Upper lobe of right lung (tissue), 1 donor: Measurements from ENCODE around the gene IFNL3. TPM values are rescaled to one million over a fixed set of nuclear protein-coding genes. Genes with fewer than 3 reads are reported as not detected.
"Not testable (repeated sequence)": the region's sequence is repeated elsewhere in the genome, so short reads cannot be mapped to it uniquely, and the experiment has no call there.

Experiments
- ATAC-seq: fragments of 200-7000 bp; cut with Tn5 transposase; one replicate; pipeline ENCODE4 v1.9.1; 2020; ENCODE audit warnings: mild to moderate bottlenecking, moderate library complexity
- DNase-seq: peaks from one replicate; pipeline ENCODE4 v3.0.0-alpha.2; 2020
- H3K27ac ChIP-seq: fragments of 200-600 bp; one replicate; pipeline ENCODE4 v1.8.0; 2022
- H3K27me3 ChIP-seq: fragments of 200-600 bp; one replicate; pipeline ENCODE4 v1.8.0; 2022; ENCODE audit warnings: mild to moderate bottlenecking
- H3K36me3 ChIP-seq: fragments of 200-600 bp; one replicate; pipeline ENCODE4 v1.8.0; 2022
- H3K4me1 ChIP-seq: fragments of 200-600 bp; one replicate; pipeline ENCODE4 v1.8.0; 2022
- H3K4me3 ChIP-seq: fragments of 200-600 bp; one replicate; pipeline ENCODE4 v1.8.0; 2022; ENCODE audit warnings: mild to moderate bottlenecking
- H3K9me3 ChIP-seq: fragments of 200-600 bp; one replicate; pipeline ENCODE4 v1.8.0; 2022
- CTCF ChIP-seq: fragments of 200-600 bp; IDR thresholded peaks from one replicate; pipeline ENCODE4 v1.8.0; 2022; ENCODE audit warnings: antibody characterized with exemption
- intact Hi-C: fragments of 100-400 bp; cut with DNase I; formaldehyde crosslinking; loops from one replicate; pipeline ENCODE4 v1.11.0; 2022
- total RNA-seq: library from RNA; stranded (reverse); fragmentation: NEBNext Ultra II Directional; extraction: Animal tissue kit (Norgen Biotek cat#: 25700); gene quantifications from one replicate; pipeline ENCODE4 v1.2.1, GENCODE V29; 2021
- donor health status: DM: no; HTN: yes; CAD: no; lungs with severe emphysema.

IFNL3 gene
- total RNA-seq, 1 donor from 2014 or later = not detected

DNA sequence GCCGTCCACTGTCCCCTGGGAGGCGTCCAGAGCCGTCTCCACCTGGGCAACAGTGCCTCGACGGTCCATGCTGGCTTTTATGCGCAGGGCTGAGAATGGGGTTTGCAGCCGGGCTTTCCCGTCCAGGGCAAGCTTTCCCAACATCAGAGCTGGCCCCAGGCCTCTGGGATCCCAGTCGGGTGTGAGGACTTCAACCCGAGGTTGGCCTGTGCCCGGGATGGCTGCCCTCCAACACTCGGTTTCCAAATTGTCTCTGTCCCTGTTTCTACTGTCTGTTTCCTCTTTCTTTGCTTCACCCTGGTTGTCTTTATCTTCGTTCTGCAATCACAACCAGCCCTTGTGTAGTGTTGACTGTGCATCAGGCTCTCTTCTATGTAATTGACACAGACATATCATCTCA is 4.0 kb upstream of the IFNL3 start, which contains the start of gene IFNL4:
TSS of gene IFNL4 (minus strand) at position 51 of the 400 bp plus-strand sequence.
- H3K27me3 ChIP-seq = peaks cover 35% of the 10 kb centered on the region

DNA sequence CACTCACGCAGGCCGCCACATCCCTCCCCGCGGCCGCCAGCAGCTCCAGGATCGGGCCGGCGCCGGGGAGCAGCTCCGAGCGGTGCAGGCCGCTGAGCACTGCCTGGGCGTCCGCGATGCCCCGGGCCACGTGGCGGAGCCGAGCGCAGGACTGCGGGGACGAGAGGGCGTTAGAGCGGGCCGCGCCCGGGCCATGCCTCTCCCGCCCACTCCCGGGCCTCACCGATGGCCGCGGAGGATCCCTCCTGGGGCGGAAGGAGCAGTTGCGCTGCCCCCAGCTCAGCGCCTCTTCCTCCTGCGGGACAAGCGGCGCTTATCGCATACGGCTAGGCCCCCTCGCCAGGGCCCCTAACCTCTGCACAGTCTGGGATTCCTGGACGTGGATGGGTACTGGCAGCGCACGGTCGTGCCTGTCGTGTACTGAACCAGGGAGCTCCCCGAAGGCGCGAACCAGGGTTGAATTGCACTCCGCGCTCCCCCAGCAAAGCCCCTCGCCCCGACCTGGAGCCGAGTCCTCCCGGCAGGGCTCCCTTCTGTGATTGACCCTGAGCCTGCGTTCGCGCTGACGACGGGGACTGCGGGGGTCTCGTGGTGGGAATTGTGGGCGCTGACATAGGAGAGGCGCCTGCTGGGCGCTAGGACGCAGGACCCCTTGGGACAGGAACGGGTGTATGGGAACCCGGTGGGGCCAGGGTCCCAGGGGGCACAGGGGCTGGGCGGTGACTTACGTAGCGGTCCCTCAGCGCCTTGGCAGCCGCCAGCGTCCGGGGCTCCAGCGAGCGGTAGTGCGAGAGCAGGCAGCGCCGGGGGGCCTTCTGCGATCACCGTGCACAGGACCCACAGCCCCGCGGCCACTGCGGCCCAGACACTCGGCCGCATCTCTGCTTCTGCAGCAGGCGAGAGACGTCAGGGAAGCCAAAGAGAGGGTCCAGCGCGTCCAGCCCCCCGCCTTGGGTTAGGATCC is 3.2 kb upstream of the IFNL3 start:
- no peaks in the 10 kb centered on the region for H3K4me1 ChIP-seq
- peaks cover 35% of the 10 kb centered on the region for H3K27me3 ChIP-seq
- no peak overlapping the region for H3K4me3 ChIP-seq
- no peaks in the 10 kb centered on the region for H3K36me3 ChIP-seq
- intact Hi-C loops = no loop called here
- TF ChIP-seq CTCF = no peak
- no peaks in the 10 kb centered on the region for H3K9me3 ChIP-seq
- no peak overlapping the region for H3K27ac ChIP-seq
- DNase-seq = peak; percentile 64
- peak; percentile 70 for ATAC-seq

More for the DNA sequence above, 4.0 kb upstream of the IFNL3 start, which contains the start of gene IFNL4:
- Histone ChIP-seq H3K36me3 (no peaks in the 10 kb centered on the region), H3K4me3 (no peak within 1 kb of the TSS), H3K9me3 (no peaks in the 10 kb centered on the region), H3K4me1 (no peaks in the 10 kb centered on the region), H3K27ac (no peak within 1 kb of the TSS)
- TF ChIP-seq CTCF = no peak
- no peak for ATAC-seq
- DNase-seq = no peak
- intact Hi-C loops = no loop called here

GRCh38 chr19:39246951-39247669 is 2.3 kb upstream of the IFNL3 start:
- intact Hi-C loops = no loop called here
- H3K4me1 ChIP-seq = no peaks in the 10 kb centered on the region
- TF ChIP-seq CTCF = no peak
- ATAC-seq (peak; percentile 53), DNase-seq (peak; percentile 68)
- no peak overlapping the region for H3K4me3 ChIP-seq
- no peak overlapping the region for H3K27ac ChIP-seq
- H3K36me3 ChIP-seq = no peaks in the 10 kb centered on the region
- H3K9me3 ChIP-seq = no peaks in the 10 kb centered on the region
- H3K27me3 ChIP-seq = peaks cover 35% of the 10 kb centered on the region

- ATAC-seq, DNase-seq, H3K27ac ChIP-seq, H3K4me1 ChIP-seq, H3K4me3 ChIP-seq, H3K9me3 ChIP-seq, H3K36me3 ChIP-seq, intact Hi-C loops: not testable (repeated sequence)
- H3K27me3 ChIP-seq = peaks cover 35% of the 10 kb centered on the region
Measured at GRCh38 chr19:39245166-39245565, 360 bp upstream of the IFNL3 start.

DNA sequence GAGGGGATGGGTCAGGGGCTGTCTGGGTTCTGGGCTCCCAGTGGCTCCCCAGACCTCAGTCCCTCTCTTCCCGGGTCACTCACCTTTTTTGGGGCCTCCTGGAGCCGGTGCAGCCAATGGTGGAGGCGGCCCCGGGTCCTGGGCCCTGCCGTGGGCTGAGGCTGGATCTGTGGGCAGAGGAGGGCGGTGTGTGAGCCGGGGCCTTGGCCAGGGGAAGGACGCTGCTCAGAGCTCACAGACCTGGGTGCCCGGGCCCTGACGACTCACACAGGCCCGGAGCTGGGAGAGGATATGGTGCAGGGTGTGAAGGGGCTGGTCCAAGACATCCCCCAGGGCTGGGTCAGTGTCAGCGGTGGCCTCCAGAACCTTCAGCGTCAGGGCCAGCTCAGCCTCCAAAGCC is 1.1 kb downstream of the IFNL3 start:
- H3K27ac ChIP-seq, ATAC-seq, H3K9me3 ChIP-seq, H3K36me3 ChIP-seq, H3K4me1 ChIP-seq, DNase-seq, H3K4me3 ChIP-seq, intact Hi-C loops: not testable (repeated sequence)
- H3K27me3 ChIP-seq = peaks cover 21% of the 10 kb centered on the region

DNA sequence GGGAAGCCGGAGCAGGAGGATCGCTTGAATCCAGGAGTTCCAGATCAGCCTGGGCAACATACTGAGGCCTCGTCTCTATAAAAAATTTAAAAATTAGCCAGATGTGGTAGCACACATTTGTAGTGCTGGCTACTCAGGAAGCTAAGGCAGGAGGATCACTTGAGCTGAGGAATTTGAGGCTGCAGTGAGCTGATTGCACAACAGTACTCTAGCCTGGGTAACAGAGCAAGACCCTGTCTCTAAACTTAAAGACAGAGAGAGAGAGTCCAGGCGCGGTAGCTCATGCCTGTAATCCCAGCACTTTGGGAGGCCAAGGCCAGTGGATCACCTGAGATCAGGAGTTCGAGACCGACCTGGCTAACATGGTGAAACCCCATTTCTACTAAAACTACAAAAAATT is 4.4 kb downstream of the IFNL3 start:
- Histone ChIP-seq H3K4me3 (no peak overlapping the region), H3K27me3 (no peaks in the 10 kb centered on the region), H3K27ac (no peak overlapping the region), H3K36me3 (no peaks in the 10 kb centered on the region), H3K4me1 (peaks cover 3% of the 10 kb centered on the region), H3K9me3 (no peaks in the 10 kb centered on the region)
- intact Hi-C loops = no loop called here
- TF ChIP-seq CTCF = no peak
- ATAC-seq = no peak
- no peak for DNase-seq
